CMK (cell line): Measurements from ENCODE around the gene OSGEPL1.
"Not testable (repeated sequence)": the region's sequence is repeated elsewhere in the genome, so short reads cannot be mapped to it uniquely, and the experiment has no call there.

Experiments used
- DNase-seq: peaks from one replicate; pipeline ENCODE4 v3.0.0-alpha.2; 2010; ENCODE audit warnings: low read depth

OSGEPL1 gene, protein sequence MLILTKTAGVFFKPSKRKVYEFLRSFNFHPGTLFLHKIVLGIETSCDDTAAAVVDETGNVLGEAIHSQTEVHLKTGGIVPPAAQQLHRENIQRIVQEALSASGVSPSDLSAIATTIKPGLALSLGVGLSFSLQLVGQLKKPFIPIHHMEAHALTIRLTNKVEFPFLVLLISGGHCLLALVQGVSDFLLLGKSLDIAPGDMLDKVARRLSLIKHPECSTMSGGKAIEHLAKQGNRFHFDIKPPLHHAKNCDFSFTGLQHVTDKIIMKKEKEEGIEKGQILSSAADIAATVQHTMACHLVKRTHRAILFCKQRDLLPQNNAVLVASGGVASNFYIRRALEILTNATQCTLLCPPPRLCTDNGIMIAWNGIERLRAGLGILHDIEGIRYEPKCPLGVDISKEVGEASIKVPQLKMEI

GRCh38 chr2:189762551-189763298 is at the start of gene OSGEPL1:
Gene OSGEPL1, minus strand, starts transcription at chr2:189762792. Its CDS starts 1,152 bp downstream, at chr2:189761640.
- DNase-seq = peak; percentile 88

- no peak for DNase-seq
These were observed 40.8 kb upstream of the OSGEPL1 start for GRCh38 chr2:189803431-189803830.

DNA sequence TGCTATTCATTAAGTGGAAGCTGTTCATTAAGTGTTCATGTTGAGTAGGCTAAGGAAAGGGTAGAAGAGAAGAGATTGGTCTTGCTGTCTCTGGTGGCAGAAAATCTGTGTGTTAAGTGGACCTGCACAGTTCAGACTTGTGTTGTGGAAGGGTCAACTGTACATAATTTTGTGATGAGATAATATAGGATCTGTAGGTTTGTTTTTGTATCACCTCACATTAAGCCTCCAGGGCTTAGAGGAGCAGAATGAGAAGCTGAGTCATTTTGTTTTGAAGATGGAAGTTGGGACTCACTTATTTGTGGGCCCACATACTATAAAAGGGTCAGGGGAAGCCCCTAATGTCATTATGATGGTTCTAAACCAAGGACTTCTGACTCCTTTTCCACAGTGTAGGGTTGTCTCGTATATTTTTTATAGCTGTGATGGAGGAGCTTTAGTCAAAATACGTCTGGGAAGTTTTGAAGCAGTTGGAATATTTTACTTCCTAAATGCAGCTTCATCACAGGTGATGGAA is 39.9 kb upstream of the OSGEPL1 start:
- DNase-seq = no peak

GRCh38 chr2:189799531-189799930 is 36.9 kb upstream of the OSGEPL1 start:
- no peak for DNase-seq

DNA sequence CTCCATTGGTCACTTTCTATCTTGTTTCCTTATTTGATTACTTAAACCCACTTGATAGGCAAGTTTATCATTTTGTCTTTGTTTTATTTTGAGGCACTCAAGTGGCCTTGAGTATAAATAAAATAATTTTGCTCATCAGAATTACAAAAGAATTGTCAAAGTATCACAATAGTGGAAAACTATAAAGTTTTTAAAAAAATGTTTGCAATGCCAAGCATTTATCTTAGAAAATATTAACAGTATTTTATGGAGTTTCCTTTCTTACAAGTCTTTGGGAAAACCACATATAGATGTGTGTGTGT is 36.4 kb upstream of the OSGEPL1 start:
- no peak for DNase-seq

- no peak for DNase-seq
These were observed 35.9 kb upstream of the OSGEPL1 start for GRCh38 chr2:189798312-189799029.

DNA sequence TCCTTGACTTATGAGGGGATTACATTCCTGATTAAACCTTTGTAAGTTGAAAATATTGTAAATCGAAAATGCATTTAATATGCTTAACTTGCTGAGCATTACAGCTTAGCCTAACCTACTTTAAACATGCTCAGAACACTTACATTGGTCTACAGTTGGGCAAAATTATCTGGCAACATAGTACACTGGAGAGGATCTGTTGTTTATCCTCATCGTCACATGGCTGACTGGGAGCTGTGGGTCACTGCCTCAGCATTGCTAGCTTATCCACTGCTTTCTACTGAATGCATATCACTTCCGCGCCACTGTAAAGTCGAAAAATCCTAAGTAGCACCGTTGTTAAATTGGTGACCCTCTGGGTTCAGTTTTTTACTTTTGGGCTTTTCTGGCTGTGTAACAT is 35.3 kb upstream of the OSGEPL1 start:
- DNase-seq = no peak

- no peak for DNase-seq
These were observed 31.7 kb upstream of the OSGEPL1 start for GRCh38 chr2:189794310-189794709.

DNA sequence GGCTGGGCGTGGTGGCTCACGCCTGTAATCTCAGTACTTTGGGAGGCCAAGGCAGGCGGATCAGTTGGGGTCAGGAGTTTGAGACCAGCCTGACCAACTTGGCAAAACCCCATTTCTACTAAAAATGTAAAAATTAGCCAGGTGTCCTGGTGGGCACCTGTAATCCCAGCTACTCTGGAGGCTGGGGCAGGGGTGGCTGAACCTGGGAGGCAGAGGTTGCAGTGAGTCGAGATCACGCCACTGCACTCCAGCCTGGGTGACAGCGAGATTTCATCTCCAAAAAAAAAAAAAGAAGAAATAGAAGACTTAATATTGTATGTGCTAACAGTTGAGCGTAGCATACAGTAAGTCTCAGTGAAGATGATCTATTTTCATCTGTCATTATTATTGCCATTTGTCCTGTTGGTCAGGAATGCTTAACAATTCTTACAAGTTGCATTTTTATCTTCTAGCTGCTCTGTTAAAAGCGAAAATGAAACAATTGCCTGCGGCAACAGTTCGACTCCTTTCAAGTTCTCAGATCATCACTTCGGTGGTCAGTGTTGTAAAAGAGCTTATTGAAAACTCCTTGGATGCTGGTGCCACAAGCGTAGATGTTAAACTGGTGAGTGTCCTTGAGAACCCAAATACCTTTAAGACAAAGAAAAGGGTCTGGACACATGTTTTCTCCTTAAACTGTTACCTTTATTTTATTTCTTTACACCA is 28.9 kb upstream of the OSGEPL1 start:
- DNase-seq = no peak

DNA sequence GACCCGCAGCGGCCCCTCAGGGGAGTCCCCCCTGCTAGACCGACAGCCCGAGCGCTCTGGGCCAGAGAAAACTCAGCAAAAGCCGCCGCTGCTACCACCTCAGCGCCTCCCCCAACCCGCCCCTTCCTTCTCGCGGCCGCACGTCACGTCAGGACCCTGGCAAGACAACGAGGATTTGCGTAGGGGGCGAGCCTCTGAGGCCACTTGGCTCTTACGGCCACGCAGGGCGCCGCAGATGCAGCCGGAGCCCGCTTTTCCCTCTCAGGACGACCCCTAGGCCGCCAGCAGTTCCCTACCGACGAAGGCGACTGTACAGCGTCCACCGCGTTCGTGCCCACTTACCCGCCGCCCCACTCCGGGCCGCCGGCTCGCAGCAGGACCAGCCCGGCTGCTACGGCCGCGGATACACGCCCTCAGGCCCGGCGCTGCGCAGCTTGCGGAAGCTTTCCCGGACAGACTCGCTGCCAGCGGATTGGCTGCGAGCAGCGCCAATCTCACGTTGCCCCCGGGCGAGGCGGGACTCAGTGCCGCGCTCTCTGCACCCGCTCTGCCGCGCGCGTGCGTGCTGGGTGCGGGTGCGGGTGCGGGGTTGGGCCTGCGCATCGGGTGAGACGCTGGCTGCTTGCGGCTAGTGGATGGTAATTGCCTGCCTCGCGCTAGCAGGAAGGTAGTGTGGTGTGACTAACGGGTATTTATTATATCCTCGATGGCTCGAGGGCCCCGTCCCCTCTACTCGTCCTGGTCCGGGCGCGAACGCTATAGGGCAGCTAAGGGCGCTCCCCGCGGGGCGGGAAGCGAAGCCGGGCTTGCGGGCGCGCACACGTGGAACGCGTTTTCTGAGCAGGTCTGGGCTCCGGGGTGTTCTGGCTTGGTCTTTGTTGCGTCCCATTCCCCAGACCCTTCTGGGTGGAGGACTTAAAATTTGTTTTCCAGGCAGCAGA is 21.6 kb upstream of the OSGEPL1 start, which contains the start of the genes ORMDL1 and PMS1:
ORMDL1 (minus strand) TSS at position 413 of the 941 bp plus-strand sequence. CDS start 1,744 bp downstream, outside the sequence.
PMS1 (plus strand) TSS at position 524 of the 941 bp plus-strand sequence. CDS start 7,360 bp downstream, outside the sequence.
- peak; percentile 70 for DNase-seq

DNA sequence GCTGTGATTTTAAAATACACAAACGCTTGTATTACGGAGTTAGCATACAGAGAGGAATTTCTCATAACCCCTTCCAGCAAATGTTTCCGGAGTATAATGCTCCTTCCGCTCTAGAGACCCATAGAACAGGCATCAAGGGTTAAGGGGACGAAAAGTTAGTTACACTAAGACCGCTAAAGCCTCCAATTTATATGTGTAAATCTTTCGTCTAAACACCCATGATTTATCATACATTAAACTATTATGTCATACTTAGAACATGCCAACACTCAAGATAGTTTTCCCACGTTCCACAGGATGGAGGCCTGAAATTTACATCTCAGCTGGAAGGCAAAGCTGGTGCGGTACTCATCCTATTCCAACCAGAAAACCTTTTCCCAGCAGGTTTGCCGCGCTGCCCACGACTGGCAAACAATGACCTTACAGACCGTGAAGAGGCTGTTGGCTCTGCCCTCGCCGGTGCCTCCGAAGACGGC is 20.9 kb upstream of the OSGEPL1 start:
- DNase-seq = no peak

DNA sequence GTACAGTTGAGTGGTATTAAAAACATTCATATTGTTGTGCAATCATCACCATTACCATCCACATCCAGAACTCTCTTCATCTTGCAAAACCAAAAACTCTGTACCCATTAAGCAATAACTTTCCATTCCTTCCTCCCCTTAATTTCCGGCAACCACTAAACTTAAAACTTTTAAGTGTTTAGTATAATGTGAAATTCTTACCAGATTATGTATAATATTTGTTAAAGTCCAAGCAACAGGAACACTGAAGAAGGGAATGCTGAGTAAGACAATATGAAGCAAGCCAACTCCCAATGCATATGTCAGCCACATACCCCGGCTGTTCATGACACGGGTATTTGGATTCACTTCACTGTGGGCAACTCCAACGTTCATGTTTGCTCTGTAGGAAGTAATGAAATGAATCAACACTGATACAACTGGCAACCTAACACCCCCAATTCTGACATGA is 19.7 kb upstream of the OSGEPL1 start:
- no peak for DNase-seq

DNA sequence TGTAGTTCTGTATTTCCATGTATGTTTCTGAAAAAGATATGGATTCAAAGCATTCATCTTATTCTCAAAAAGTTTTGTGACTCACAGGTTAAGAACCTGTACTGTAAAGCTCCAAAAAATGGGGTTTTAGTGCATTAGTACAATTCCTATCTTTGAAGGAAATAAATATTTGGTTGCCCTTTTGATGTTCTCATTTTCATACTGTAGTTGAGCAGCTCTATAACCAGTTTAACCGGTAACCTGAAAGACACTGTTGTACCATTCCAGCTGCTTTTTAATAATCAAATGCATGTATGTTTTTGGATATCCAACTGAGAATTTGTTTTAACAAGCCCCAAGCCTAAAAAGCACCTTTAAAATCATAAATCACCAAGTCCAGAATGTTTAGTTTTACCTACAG is 9.6 kb upstream of the OSGEPL1 start:
- no peak for DNase-seq

DNA sequence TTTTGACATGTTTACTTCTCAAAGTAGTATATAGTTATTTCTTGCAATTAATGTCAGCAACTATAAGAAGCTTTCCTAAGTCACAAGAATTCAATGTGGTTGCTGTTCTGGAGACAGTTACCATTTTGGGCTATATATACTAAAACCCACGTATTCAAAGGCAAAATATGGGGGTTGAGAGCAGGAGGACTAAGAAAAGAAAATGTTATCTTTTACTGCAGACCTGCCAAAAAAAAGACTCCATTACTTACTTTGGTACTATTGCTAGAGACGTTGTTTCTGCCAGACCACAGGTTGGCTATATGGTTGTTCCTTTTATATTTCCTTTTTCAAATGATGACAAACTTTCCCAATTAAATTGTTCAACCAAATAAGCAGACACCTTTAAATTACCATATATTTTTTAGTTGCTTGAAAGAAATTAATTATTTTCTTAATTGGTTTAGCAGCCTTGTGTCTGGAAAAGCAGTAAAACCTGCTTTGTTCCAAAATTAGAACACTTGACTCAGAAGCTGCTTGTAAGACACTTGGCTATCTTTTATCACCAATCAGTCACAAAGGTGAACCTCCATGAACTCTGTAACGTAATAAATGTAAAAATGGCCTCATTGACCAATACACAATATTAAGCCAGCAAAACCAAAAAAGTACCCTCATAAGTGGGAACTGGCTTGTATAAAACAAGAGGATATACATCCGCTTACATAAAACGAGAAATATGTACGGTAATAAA is 8.2 kb upstream of the OSGEPL1 start:
- no peak for DNase-seq

- no peak for DNase-seq
These were observed 1.5 kb upstream of the OSGEPL1 start for GRCh38 chr2:189763908-189764661.

DNA sequence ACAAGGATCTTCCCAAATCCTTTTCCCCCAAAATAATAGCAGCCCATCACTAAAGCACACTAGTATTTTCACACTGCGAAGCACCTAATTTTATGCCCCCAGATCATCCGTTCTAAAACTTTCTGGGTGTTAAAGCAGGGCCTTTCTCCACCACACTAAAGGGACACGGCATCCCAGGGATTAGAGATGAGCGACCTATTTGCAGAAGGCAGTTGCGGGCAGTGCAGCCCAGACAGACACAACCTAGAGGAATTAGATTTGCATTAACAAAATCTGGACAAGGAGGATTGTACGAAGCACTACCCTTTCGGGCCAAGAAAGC is 402 bp downstream of the OSGEPL1 start:
- no peak for DNase-seq

GRCh38 chr2:189760154-189760553 is 2.4 kb downstream of the OSGEPL1 start:
- not testable (repeated sequence) for DNase-seq

GRCh38 chr2:189756311-189756952 is 6.2 kb downstream of the OSGEPL1 start:
- no peak for DNase-seq
